DND-41 (cell line): ENCODE data around the gene ADGRB3.

Source experiments
- ATAC-seq: fragments of 200-7000 bp; cut with Tn5 transposase; 3 replicates; pipeline ENCODE4 v1.9.1; 2021; ENCODE audit warnings: low read depth; ENCODE audit not compliant: insufficient read depth
- DNase-seq: peaks from one replicate; pipeline ENCODE4 v3.0.0-alpha.2; 2020
- H2AFZ ChIP-seq: 2 replicates; pipeline ENCODE4 v1.6.0; 2012; ENCODE audit warnings: low read depth, low read length
- H3K27ac ChIP-seq: 2 replicates; pipeline ENCODE4 v1.5.1; 2012; ENCODE audit warnings: low read length, inconsistent platforms
- H3K27me3 ChIP-seq: fragments of 200-600 bp; sonication (generic); 2 replicates; pipeline ENCODE4 v1.6.0; 2012; ENCODE audit warnings: low read length, mild to moderate bottlenecking, inconsistent platforms; ENCODE audit not compliant: insufficient read depth, poor library complexity
- H3K36me3 ChIP-seq: 2 replicates; pipeline ENCODE4 v1.5.1; 2012; ENCODE audit warnings: low read length, inconsistent platforms; ENCODE audit not compliant: insufficient read depth
- H3K4me1 ChIP-seq: 2 replicates; pipeline ENCODE4 v1.5.1; 2012; ENCODE audit warnings: mild to moderate bottlenecking, low read length; ENCODE audit not compliant: insufficient read depth
- H3K4me2 ChIP-seq: 2 replicates; pipeline ENCODE4 v1.6.0; 2012; ENCODE audit warnings: mild to moderate bottlenecking, moderate library complexity, low read length, inconsistent platforms; ENCODE audit not compliant: insufficient read depth
- H3K4me3 ChIP-seq, 2 experiments: fragments of 200-600 bp in 1 of 2; shearing (Covaris generic) in 1 of 2; 2 replicates each; pipeline ENCODE4 v1.5.1; 2012 to 2016; ENCODE audit warnings: inconsistent platforms in 2 of 2, low read length in 2 of 2, mild to moderate bottlenecking in 2 of 2, low read depth in 1 of 2, moderate library complexity in 1 of 2
- H3K79me2 ChIP-seq: 2 replicates; pipeline ENCODE4 v1.6.0; 2012; ENCODE audit warnings: low read length, inconsistent platforms; ENCODE audit not compliant: insufficient read depth
- H3K9ac ChIP-seq: 2 replicates; pipeline ENCODE4 v1.6.0; 2012; ENCODE audit warnings: low read depth, mild to moderate bottlenecking, inconsistent platforms, low read length, moderate library complexity
- H3K9me3 ChIP-seq: 2 replicates; pipeline ENCODE4 v1.5.1; 2012; ENCODE audit warnings: low read length, moderate library complexity, mild to moderate bottlenecking, inconsistent platforms; ENCODE audit not compliant: insufficient read depth, severe bottlenecking
- H4K20me1 ChIP-seq: 2 replicates; pipeline ENCODE4 v1.6.0; 2012; ENCODE audit warnings: low read length; ENCODE audit not compliant: insufficient read depth
- EZH2 ChIP-seq: IDR thresholded peaks from 3 replicates; pipeline ENCODE4 v1.6.1; 2012; ENCODE audit warnings: borderline replicate concordance, low read depth, mild to moderate bottlenecking, moderate library complexity, low read length, inconsistent platforms; ENCODE audit not compliant: severe bottlenecking
- TF ChIP-seq, protein P1 (sequence below): IDR thresholded peaks from 2 replicates; pipeline ENCODE4 v1.5.1; 2012; ENCODE audit warnings: borderline replicate concordance, low read length, moderate library complexity, mild to moderate bottlenecking; ENCODE audit not compliant: poor library complexity, severe bottlenecking; ENCODE audit errors: extremely low read depth

Gene ADGRB3

DNA sequence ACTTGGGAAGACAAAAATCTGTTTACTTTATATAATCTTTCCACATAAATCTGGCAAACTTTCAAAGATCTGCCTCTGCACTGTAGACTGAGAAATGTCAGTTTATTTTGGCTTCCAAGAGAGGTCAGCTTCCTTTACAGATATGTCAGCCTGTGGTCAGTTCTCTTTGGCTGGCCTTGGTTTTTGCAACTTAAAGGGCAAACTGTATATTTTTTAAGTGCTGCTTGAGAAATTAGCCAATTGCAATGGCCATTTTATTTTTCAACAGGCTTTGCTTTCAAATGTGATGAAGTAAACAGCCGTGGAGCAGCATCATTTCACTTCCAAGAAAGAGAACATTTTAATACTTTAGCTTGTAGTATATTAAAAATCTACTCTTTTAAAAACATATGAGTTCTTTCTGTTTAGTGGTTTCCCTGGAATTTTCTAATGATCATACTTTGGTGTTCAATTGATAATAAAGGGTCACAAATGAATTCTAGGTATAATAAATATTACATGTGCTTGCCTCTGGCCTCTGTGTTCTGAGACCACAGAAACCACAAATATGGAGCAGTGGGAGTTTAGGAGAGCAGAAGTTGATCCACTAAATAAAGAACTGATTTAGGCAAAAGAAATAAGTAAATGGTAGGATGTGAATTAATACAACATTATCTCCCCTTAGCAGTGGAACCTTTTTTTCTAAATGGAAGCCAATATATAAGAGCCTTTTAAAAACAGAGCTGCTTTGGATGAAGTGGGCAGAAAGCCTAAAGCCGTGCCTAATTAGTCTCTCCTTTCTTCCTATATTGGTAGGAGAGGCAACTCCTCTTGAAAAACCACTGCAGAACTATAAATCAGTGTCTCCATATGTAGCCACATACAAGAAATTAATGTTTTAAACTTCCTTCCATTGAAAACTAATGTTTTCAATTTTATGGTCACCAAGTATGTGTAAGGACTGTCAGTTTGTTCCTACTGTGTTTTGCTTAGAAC, 16.2 kb downstream of the ADGRB3 start:
- DNase-seq (no peak), ATAC-seq (no peak)
- Histone ChIP-seq H4K20me1 (no peaks in the 10 kb centered on the region), H3K4me3 (no peak overlapping the region), H3K36me3 (no peaks in the 10 kb centered on the region), H2AFZ (no peak overlapping the region), H3K27ac (no peak overlapping the region), H3K4me1 (no peaks in the 10 kb centered on the region), H3K79me2 (no peaks in the 10 kb centered on the region), H3K4me2 (no peak overlapping the region), H3K9ac (no peak overlapping the region), H3K27me3 (no peaks in the 10 kb centered on the region), H3K9me3 (no peaks in the 10 kb centered on the region)
- no peak for TF ChIP-seq EZH2
- TF ChIP-seq, protein P1, sequence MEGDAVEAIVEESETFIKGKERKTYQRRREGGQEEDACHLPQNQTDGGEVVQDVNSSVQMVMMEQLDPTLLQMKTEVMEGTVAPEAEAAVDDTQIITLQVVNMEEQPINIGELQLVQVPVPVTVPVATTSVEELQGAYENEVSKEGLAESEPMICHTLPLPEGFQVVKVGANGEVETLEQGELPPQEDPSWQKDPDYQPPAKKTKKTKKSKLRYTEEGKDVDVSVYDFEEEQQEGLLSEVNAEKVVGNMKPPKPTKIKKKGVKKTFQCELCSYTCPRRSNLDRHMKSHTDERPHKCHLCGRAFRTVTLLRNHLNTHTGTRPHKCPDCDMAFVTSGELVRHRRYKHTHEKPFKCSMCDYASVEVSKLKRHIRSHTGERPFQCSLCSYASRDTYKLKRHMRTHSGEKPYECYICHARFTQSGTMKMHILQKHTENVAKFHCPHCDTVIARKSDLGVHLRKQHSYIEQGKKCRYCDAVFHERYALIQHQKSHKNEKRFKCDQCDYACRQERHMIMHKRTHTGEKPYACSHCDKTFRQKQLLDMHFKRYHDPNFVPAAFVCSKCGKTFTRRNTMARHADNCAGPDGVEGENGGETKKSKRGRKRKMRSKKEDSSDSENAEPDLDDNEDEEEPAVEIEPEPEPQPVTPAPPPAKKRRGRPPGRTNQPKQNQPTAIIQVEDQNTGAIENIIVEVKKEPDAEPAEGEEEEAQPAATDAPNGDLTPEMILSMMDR: no peak

GRCh38 chr6:68652117-68652536, 17.0 kb downstream of the ADGRB3 start:
- ATAC-seq (no peak), DNase-seq (no peak)
- H3K79me2 ChIP-seq: no peaks in the 10 kb centered on the region
- no peak overlapping the region for H3K27ac ChIP-seq
- H3K9ac ChIP-seq: no peak overlapping the region
- TF ChIP-seq, protein P1: no peak
- TF ChIP-seq EZH2: no peak
- H3K4me1 ChIP-seq: no peaks in the 10 kb centered on the region
- H3K36me3 ChIP-seq: no peaks in the 10 kb centered on the region
- H3K4me3 ChIP-seq: no peak overlapping the region
- no peaks in the 10 kb centered on the region for H3K27me3 ChIP-seq
- no peak overlapping the region for H2AFZ ChIP-seq
- H3K4me2 ChIP-seq: no peak overlapping the region
- H3K9me3 ChIP-seq: no peaks in the 10 kb centered on the region
- H4K20me1 ChIP-seq: no peaks in the 10 kb centered on the region

DNA sequence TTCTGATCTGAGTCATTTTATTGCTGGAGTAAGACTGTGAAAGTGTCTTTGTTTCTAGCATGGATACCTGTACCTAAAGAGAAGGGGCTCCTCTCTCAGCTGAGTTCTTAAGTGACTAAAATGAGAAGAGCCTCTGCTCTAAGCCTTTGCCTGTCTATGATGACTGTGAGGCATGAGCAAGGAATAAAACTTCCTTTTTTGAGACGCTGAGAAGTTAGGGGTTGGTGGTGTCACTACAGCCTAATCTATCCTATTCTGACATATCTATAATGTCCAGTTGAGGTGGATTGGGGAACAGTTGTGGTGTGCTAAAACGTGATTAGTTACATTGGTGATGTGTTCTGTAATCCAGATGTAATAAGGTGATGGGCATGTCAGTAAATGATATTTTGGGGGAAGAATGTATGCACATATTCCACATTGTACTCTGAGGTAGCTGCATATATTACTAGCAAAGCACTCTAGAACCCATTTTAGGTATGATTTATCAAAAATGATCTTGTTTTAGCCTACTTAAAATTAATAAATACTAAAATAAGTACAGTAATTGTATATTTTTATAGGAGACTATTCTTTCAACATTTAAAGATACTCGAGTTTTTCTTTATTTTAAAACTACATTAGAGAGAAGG, 18.1 kb downstream of the ADGRB3 start:
- ATAC-seq (no peak), DNase-seq (no peak)
- no peaks in the 10 kb centered on the region for H3K79me2 ChIP-seq

More for the DNA sequence above, 18.1 kb downstream of the ADGRB3 start:
- H3K27me3 ChIP-seq: no peaks in the 10 kb centered on the region
- H3K9ac ChIP-seq: no peak overlapping the region
- H3K4me2 ChIP-seq: no peak overlapping the region
- H3K4me1 ChIP-seq: no peaks in the 10 kb centered on the region
- no peaks in the 10 kb centered on the region for H3K9me3 ChIP-seq
- H2AFZ ChIP-seq: no peak overlapping the region
- no peaks in the 10 kb centered on the region for H3K36me3 ChIP-seq
- H3K4me3 ChIP-seq: no peak overlapping the region
- no peak overlapping the region for H3K27ac ChIP-seq
- no peaks in the 10 kb centered on the region for H4K20me1 ChIP-seq
- no peak for TF ChIP-seq EZH2
- TF ChIP-seq, protein P1: no peak
